IMR-90 (cell line): ENCODE results near the gene C1QTNF3. TPM values are rescaled to one million over a fixed set of nuclear protein-coding genes. Genes with fewer than 3 reads are reported as not detected.

Experiments used
- ATAC-seq: fragments of 200-7000 bp; cut with Tn5 transposase; 2 replicates; pipeline ENCODE4 v1.9.1; 2020; ENCODE audit warnings: low read depth, mild to moderate bottlenecking, moderate library complexity
- BruUV-seq: library from RNA; stranded (reverse); fragments of 400-500 nt; replicated peaks from 2 replicates; lab custom pipeline; 2021; lab: Mats Ljungman, UMichigan
- CTCF ChIA-PET: fragments of 300-600 bp; formaldehyde crosslinking; extraction: SDS; loops from one replicate; lab custom pipeline; 2021; ENCODE audit warnings: antibody characterized with exemption; lab: Yijun Ruan, JAX
- POLR2A ChIA-PET: fragments of 300-600 bp; sonication (Branson Sonifier 250); formaldehyde crosslinking; loops from one replicate; lab custom pipeline; 2022; ENCODE audit warnings: antibody characterized with exemption; ENCODE audit not compliant: unreplicated experiment; lab: Charles Lee
- DNase-seq: peaks from one replicate; pipeline ENCODE4 v3.0.0; 2013
- H2AFZ ChIP-seq: replicated peaks from 2 replicates; pipeline ENCODE3; 2013; ENCODE audit warnings: low read length, mild to moderate bottlenecking; ENCODE audit not compliant: poor library complexity
- H2AK5ac ChIP-seq: 2 replicates; pipeline ENCODE4 v1.6.1; 2013; ENCODE audit warnings: low read depth, low read length, inconsistent platforms
- H2AK9ac ChIP-seq: replicated peaks from 2 replicates; pipeline ENCODE3; 2013; ENCODE audit warnings: mild to moderate bottlenecking, low read depth, low read length, moderate library complexity; ENCODE audit not compliant: poor library complexity
- H2BK120ac ChIP-seq: 2 replicates; pipeline ENCODE4 v1.6.1; 2013; ENCODE audit warnings: low read depth, low read length, inconsistent platforms
- H2BK15ac ChIP-seq: 3 replicates; pipeline ENCODE4 v1.6.1; 2013; ENCODE audit warnings: low read depth, low read length, inconsistent platforms
- H2BK20ac ChIP-seq: 2 replicates; pipeline ENCODE4 v1.6.1; 2013; ENCODE audit warnings: low read depth, mild to moderate bottlenecking, inconsistent platforms, low read length, moderate library complexity
- H2BK5ac ChIP-seq: 2 replicates; pipeline ENCODE4 v1.6.1; 2013; ENCODE audit warnings: mild to moderate bottlenecking, low read depth, low read length, inconsistent platforms; ENCODE audit not compliant: poor library complexity, severe bottlenecking
- H3K14ac ChIP-seq: replicated peaks from 2 replicates; pipeline ENCODE4 v1.6.1; 2013; ENCODE audit warnings: low read depth, low read length, inconsistent platforms
- H3K18ac ChIP-seq: 2 replicates; pipeline ENCODE4 v1.6.1; 2013; ENCODE audit warnings: low read depth, low read length, control low read depth
- H3K23ac ChIP-seq: 2 replicates; pipeline ENCODE4 v1.6.1; 2013; ENCODE audit warnings: low read depth, low read length, inconsistent platforms
- H3K27ac ChIP-seq: 2 replicates; pipeline ENCODE4 v1.5.1; 2013; ENCODE audit warnings: mild to moderate bottlenecking, control low read depth, low read length; ENCODE audit not compliant: insufficient read depth
- H3K27me3 ChIP-seq: 2 replicates; pipeline ENCODE4 v1.6.1; 2013; ENCODE audit warnings: low read length; ENCODE audit not compliant: control insufficient read depth, insufficient read depth
- H3K36me3 ChIP-seq: 2 replicates; pipeline ENCODE4 v1.6.1; 2013; ENCODE audit warnings: low read length, mixed read lengths; ENCODE audit not compliant: control insufficient read depth, insufficient read depth
- H3K4ac ChIP-seq: 2 replicates; pipeline ENCODE4 v1.6.1; 2013; ENCODE audit warnings: low read depth, low read length, inconsistent platforms
- H3K4me1 ChIP-seq: 2 replicates; pipeline ENCODE4 v1.6.1; 2013; ENCODE audit warnings: low read length, mixed read lengths; ENCODE audit not compliant: control insufficient read depth, insufficient read depth
- H3K4me2 ChIP-seq: 2 replicates; pipeline ENCODE4 v1.6.1; 2013; ENCODE audit warnings: low read depth, mild to moderate bottlenecking, control low read depth, low read length, moderate library complexity
- H3K4me3 ChIP-seq: 2 replicates; pipeline ENCODE4 v1.5.1; 2013; ENCODE audit warnings: low read depth, mild to moderate bottlenecking, control low read depth, low read length, moderate library complexity; ENCODE audit not compliant: insufficient read depth
- H3K56ac ChIP-seq: 2 replicates; pipeline ENCODE4 v1.6.1; 2013; ENCODE audit warnings: low read length, inconsistent platforms; ENCODE audit not compliant: insufficient read depth; ENCODE audit errors: extremely low read depth
- H3K79me1 ChIP-seq, 2 experiments: 2 replicates each; pipeline ENCODE4 v1.6.1; 2013; ENCODE audit warnings: low read length in 2 of 2, inconsistent platforms in 1 of 2, low read depth in 1 of 2
- H3K9ac ChIP-seq: 2 replicates; pipeline ENCODE4 v1.6.1; 2013; ENCODE audit warnings: low read depth, low read length, control low read depth
- H3K9me1 ChIP-seq: 2 replicates; pipeline ENCODE4 v1.6.1; 2013; ENCODE audit warnings: low read length, inconsistent platforms; ENCODE audit not compliant: insufficient read depth
- H3K9me3 ChIP-seq: 2 replicates; pipeline ENCODE4 v1.6.1; 2013; ENCODE audit warnings: low read length; ENCODE audit not compliant: control insufficient read depth, insufficient read depth
- H4K20me1 ChIP-seq: 2 replicates; pipeline ENCODE4 v1.6.1; 2013; ENCODE audit warnings: low read length, inconsistent platforms; ENCODE audit not compliant: insufficient read depth
- H4K5ac ChIP-seq: 2 replicates; pipeline ENCODE4 v1.6.1; 2013; ENCODE audit warnings: mild to moderate bottlenecking, low read depth, low read length, control low read depth
- H4K8ac ChIP-seq, 2 experiments: 2 replicates each; pipeline ENCODE4 v1.6.1; 2013; ENCODE audit warnings: low read depth in 2 of 2, low read length in 2 of 2, control low read depth in 1 of 2, inconsistent platforms in 1 of 2
- H4K91ac ChIP-seq: 2 replicates; pipeline ENCODE4 v1.6.1; 2013; ENCODE audit warnings: low read depth, low read length, inconsistent platforms; ENCODE audit not compliant: insufficient read depth
- CEBPB ChIP-seq: IDR thresholded peaks from 2 replicates; pipeline ENCODE4 v1.6.1; 2012; ENCODE audit warnings: low read depth, low read length, improper control_type of control experiment
- CTCF ChIP-seq: conservative IDR thresholded peaks from 2 replicates; pipeline ENCODE4 v1.5.1; 2012; ENCODE audit warnings: mild to moderate bottlenecking, low read depth, low read length, improper control_type of control experiment
- FOS ChIP-seq: fragments of 150-350 bp; IDR thresholded peaks from 2 replicates; pipeline ENCODE4 v1.6.1; 2016; ENCODE audit warnings: low read depth, low read length
- NFE2L2 ChIP-seq: fragments of 150-350 bp; IDR thresholded peaks from 2 replicates; pipeline ENCODE4 v1.6.1; 2016; ENCODE audit warnings: low read depth, mild to moderate bottlenecking, low read length
- POLR2A ChIP-seq: IDR thresholded peaks from 2 replicates; pipeline ENCODE4 v1.6.1; 2012; ENCODE audit warnings: mild to moderate bottlenecking, low read depth, low read length
- RAD21 ChIP-seq: IDR thresholded peaks from 2 replicates; pipeline ENCODE4 v1.6.1; 2012; ENCODE audit warnings: low read length, improper control_type of control experiment
- WGBS, 2 experiments: methylation state at CpG; one replicate each; pipeline versions ENCODE4 v1.1.5 to v1.1.7; 2013; ENCODE audit warnings: missing lambda C conversion rate in 2 of 2; ENCODE audit not compliant: insufficient read length in 1 of 2; ENCODE audit errors: extremely low coverage in 2 of 2; 5-methylcytosine and 5-hydroxymethylcytosine counted together
- dilution Hi-C: fragments of 300-500 bp; cut with HindIII; formaldehyde crosslinking; loops from one replicate; pipeline ENCODE4 v1.14.3; 2018; ENCODE audit warnings: low sequenced_read_pairs; ENCODE audit not compliant: unreplicated experiment
- in situ Hi-C: fragments of 300-500 bp; cut with MboI; formaldehyde crosslinking; loops from 3 replicates; pipeline ENCODE4 v1.14.3; 2019; ENCODE audit warnings: low sequenced_read_pairs, inconsistent platforms, mixed read lengths
- intact Hi-C: fragments of 100-400 bp; cut with micrococcal nuclease; formaldehyde crosslinking; loops from 2 replicates; pipeline ENCODE4 v1.10.0; 2022
- polyA plus RNA-seq, 3 experiments: library from polyadenylated mRNA; depleted of rRNA; stranded (reverse); fragments of >200 nt; gene quantifications; 2 replicates each; pipeline ENCODE4 v1.2.3, GENCODE V29; 2012; ENCODE audit warnings: low replicate concordance in 1 of 3
- total RNA-seq: library from RNA; depleted of rRNA; stranded (reverse); fragments of >200 nt; gene quantifications from 2 replicates; pipeline ENCODE4 v1.2.3, GENCODE V29; 2012

C1QTNF3 gene
- total and polyA plus RNA-seq, 2 of the 4 experiments (the other 2 are of a cell fraction), result 1.0 to 1.4 TPM

- H3K18ac ChIP-seq, result no peak overlapping the region
- dilution Hi-C loops, result no loop called here
- TF ChIP-seq FOS (no peak), CTCF (no peak), CEBPB (no peak), RAD21 (no peak), NFE2L2 (no peak), POLR2A (no peak)
- no peak overlapping the region for H2BK20ac ChIP-seq
- BruUV-seq, result no TSS peak
- no peaks in the 10 kb centered on the region for H3K9me1 ChIP-seq
- H3K56ac ChIP-seq, result no peak overlapping the region
- H3K23ac ChIP-seq, result no peak overlapping the region
- H3K79me1 ChIP-seq, result no peaks in the 10 kb centered on the region
- no peak overlapping the region for H2BK5ac ChIP-seq
- CTCF ChIA-PET, result no interaction called here
- intact Hi-C loops, result no loop called here
- no peak overlapping the region for H3K14ac ChIP-seq
- H4K20me1 ChIP-seq, result no peaks in the 10 kb centered on the region
- no peaks in the 10 kb centered on the region for H3K36me3 ChIP-seq
- H4K91ac ChIP-seq, result no peak overlapping the region
- no CpG with 5 or more reads among the region's 2 CpGs for WGBS, 2 experiments
- no peaks in the 10 kb centered on the region for H3K27me3 ChIP-seq
- no peak overlapping the region for H2AFZ ChIP-seq
- H4K5ac ChIP-seq, result no peak overlapping the region
- H3K4me1 ChIP-seq, result peaks cover 8% of the 10 kb centered on the region; the same call in 1 of the 2 replicates
- no peak overlapping the region for H4K8ac ChIP-seq
- H2BK15ac ChIP-seq, result no peak overlapping the region
- no peak overlapping the region for H2AK9ac ChIP-seq
- H3K27ac ChIP-seq, result no peak overlapping the region
- H3K4me2 ChIP-seq, result no peak overlapping the region
- H2AK5ac ChIP-seq, result no peak overlapping the region
- H2BK120ac ChIP-seq, result no peak overlapping the region
- no peak overlapping the region for H3K4ac ChIP-seq
- no peak for ATAC-seq
- POLR2A ChIA-PET, result no interaction called here
- no peak overlapping the region for H3K4me3 ChIP-seq
- no peaks in the 10 kb centered on the region for H3K9me3 ChIP-seq
- DNase-seq, result no peak
- H3K9ac ChIP-seq, result no peak overlapping the region
- in situ Hi-C loops, result no loop called here
Measured at GRCh38 chr5:34021334-34021733, 21.7 kb downstream of the C1QTNF3 start.
